Astrocyte of the cerebellum (primary cell): Measurements from ENCODE around the gene RNASE8.

Experiments
- DNase-seq: peaks from one replicate; pipeline ENCODE4 v3.0.0-alpha.2; 2011; ENCODE audit warnings: low read depth
- H3K4me3 ChIP-seq: 2 replicates; pipeline ENCODE4 v1.5.1; 2011; ENCODE audit warnings: mild to moderate bottlenecking, low read depth, low read length, moderate library complexity
- in situ Hi-C: cut with HindIII; loops from 2 replicates; pipeline ENCODE4 v1.10.0; 2017; ENCODE audit warnings: low sequenced_read_pairs
- TF ChIP-seq, protein P1 (sequence below): IDR thresholded peaks from 2 replicates; pipeline ENCODE4 v1.5.1; 2012; ENCODE audit warnings: low read length, low read depth, moderate library complexity, mild to moderate bottlenecking; ENCODE audit errors: missing control alignments

The RNASE8 gene

DNA sequence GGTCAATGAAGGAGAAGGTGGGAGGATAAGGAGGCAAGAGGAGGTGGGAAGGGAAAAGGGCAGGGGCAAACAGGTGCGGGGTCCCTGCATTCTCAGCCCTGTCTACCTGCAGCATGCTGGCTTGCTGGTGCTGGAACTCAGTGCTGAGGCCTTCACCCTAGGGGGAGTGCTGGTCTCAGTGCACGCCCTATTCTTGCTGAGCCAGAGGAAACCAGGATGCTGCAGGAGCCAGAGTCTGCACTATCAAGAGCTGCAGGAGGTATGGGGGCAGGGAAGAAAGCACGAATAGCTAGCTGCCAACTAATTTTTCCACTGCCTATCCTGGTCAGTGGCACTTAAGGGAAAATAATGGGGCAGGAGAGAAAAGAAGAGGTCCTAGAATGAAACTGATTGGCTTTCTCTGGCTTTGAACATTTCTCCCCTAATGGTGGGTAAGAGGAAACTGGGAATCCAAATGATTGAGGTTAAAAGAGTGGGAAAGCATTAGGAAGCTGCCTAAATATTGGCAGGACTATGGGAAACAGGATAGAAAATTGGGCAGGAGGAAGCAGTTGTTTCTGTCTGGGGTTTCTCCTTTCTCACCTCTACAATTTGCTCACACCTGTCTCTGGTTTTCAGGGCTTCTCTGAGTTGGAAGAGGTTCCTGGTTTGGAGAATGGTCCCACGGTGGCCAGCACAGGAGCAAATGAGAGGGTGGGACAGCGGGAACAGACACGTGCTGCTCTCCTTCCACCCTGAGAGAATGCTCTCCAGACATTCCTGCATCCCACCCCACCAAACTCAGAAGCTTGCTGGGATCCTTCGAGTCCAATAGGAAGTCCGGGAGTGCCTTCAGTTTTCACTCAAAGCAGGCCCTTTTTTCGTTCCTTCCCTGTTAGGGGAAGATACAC is 45.1 kb downstream of the RNASE8 start:
- TF ChIP-seq, protein P1, sequence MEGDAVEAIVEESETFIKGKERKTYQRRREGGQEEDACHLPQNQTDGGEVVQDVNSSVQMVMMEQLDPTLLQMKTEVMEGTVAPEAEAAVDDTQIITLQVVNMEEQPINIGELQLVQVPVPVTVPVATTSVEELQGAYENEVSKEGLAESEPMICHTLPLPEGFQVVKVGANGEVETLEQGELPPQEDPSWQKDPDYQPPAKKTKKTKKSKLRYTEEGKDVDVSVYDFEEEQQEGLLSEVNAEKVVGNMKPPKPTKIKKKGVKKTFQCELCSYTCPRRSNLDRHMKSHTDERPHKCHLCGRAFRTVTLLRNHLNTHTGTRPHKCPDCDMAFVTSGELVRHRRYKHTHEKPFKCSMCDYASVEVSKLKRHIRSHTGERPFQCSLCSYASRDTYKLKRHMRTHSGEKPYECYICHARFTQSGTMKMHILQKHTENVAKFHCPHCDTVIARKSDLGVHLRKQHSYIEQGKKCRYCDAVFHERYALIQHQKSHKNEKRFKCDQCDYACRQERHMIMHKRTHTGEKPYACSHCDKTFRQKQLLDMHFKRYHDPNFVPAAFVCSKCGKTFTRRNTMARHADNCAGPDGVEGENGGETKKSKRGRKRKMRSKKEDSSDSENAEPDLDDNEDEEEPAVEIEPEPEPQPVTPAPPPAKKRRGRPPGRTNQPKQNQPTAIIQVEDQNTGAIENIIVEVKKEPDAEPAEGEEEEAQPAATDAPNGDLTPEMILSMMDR: no peak
- in situ Hi-C loops: no loop called here
- H3K4me3 ChIP-seq: peak overlapping the region; percentile 61
- no peak for DNase-seq

DNA sequence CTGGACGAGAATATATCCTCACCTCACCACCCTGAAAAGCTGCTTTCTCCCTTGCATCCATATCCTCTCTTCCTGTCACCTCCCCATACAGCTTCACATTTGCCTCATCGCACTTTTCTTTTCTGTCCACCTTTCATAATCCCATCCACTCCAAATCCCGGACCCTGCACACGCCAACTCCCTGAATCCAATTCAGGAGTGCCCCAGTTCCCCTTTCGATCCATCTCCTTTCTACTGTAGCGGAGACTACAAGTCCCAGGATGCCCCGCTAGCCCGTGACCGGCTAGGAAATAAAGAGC is 45.7 kb downstream of the RNASE8 start:
- no peak for DNase-seq
- in situ Hi-C loops: no loop called here
- peak overlapping the region; percentile 61 for H3K4me3 ChIP-seq
- TF ChIP-seq, protein P1: no peak

GRCh38 chr14:21103710-21104447 is 46.3 kb downstream of the RNASE8 start:
- TF ChIP-seq, protein P1: peak; percentile 74
- peak overlapping the region; percentile 61 for H3K4me3 ChIP-seq
- in situ Hi-C loops: no loop called here
- DNase-seq: peak; percentile 88

- in situ Hi-C loops: loop anchor here (5.0 kb wide), 2 partner anchors 42 to 53 kb away; partner anchors contain the start of gene OR5AU1
- DNase-seq: peak; percentile 43
- TF ChIP-seq, protein P1: peak; percentile 100
- H3K4me3 ChIP-seq: peak overlapping the region; percentile 61
Observed at GRCh38 chr14:21104448-21105060, 46.9 kb downstream of the RNASE8 start.

GRCh38 chr14:21105095-21105494 is 47.5 kb downstream of the RNASE8 start:
- H3K4me3 ChIP-seq: no peak overlapping the region
- no peak for DNase-seq
- in situ Hi-C loops: loop anchor here (5.0 kb wide), 2 partner anchors 43 to 52 kb away; partner anchors contain the start of gene OR5AU1

DNA sequence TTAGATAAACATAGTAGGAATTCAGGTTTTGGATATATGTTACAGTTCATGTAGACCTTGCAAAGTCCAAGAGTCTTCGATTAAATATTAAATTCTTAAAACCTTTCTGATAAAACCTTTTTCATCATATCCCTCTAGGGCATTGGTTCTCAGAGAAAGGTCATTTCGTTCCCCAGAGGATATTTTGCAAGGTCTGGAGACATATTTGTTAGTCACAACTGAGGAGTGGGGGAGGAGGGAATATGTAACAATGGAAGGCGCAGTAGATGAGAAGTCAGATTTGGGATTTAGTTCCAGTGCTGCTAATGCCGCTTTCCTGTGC is 48.5 kb downstream of the RNASE8 start:
- in situ Hi-C loops: loop anchor here (5.0 kb wide), 2 partner anchors 44 to 51 kb away; partner anchors contain the start of gene OR5AU1
- no peak overlapping the region for H3K4me3 ChIP-seq
- no peak for DNase-seq
- TF ChIP-seq, protein P1: no peak

More at GRCh38 chr14:21105095-21105494, 47.5 kb downstream of the RNASE8 start:
- TF ChIP-seq, protein P1: no peak
